Peyer's patch (tissue), 4 donors: ENCODE measurements around the gene VSTM4. TPM values are rescaled to one million over a fixed set of nuclear protein-coding genes. Genes with fewer than 3 reads are reported as not detected.

Experiments
- DNase-seq, 3 donors: peaks; one replicate each; pipeline ENCODE4 v3.0.0-alpha.2; 2017 to 2019
- H3K27ac ChIP-seq, 4 donors: fragments of 200-600 bp; sonication (generic); one replicate each; pipeline ENCODE4 v1.5.1; 2016 to 2019
- H3K27me3 ChIP-seq, 2 donors: fragments of 200-600 bp; sonication (generic); one replicate each; pipeline ENCODE4 v1.5.1; 2019
- H3K36me3 ChIP-seq, 3 donors: fragments of 200-600 bp; sonication (generic); one replicate each; pipeline ENCODE4 v1.5.1; 2016 to 2019
- H3K4me1 ChIP-seq, 4 donors: fragments of 200-600 bp; sonication (generic); one replicate each; pipeline ENCODE4 v1.5.1; 2016 to 2019
- H3K4me3 ChIP-seq, 4 donors: fragments of 200-600 bp; sonication (generic); 1 replicate in 3 of 4; 2 replicates in 1 of 4; pipeline ENCODE4 v1.5.1; 2016 to 2019; ENCODE audit warnings: mild to moderate bottlenecking in 1 of 4
- H3K9me3 ChIP-seq, 4 donors: fragments of 200-600 bp; sonication (generic); one replicate each; pipeline ENCODE4 v1.5.1; 2016 to 2019; ENCODE audit warnings: mild to moderate bottlenecking in 1 of 4
- POLR2A ChIP-seq, 2 donors: fragments of 450-650 bp; IDR thresholded peaks; one replicate each; pipeline ENCODE4 v1.5.1; 2017; ENCODE audit warnings: antibody characterized with exemption in 2 of 2, mild to moderate bottlenecking in 2 of 2, moderate library complexity in 2 of 2
- total RNA-seq, 4 donors: library from RNA; depleted of rRNA; stranded (reverse); fragments of >200 nt; gene quantifications; one replicate each; pipeline ENCODE4 v1.1.0, GENCODE V29; 2016
- TF ChIP-seq, protein P1 (sequence below), 6 experiments: fragments of 450-650 bp in 4 of 6; fragments of 200-600 bp in 2 of 6; sonication (generic) in 1 of 6; IDR thresholded peaks; one replicate each; pipeline ENCODE4 v1.5.1; 2017 to 2019; ENCODE audit warnings: antibody characterized with exemption in 6 of 6, mild to moderate bottlenecking in 3 of 6, moderate library complexity in 1 of 6

The VSTM4 gene
- total RNA-seq, 4 donors from 2014 or later, result 1.7 to 4.7 (median 3.8) TPM

GRCh38 chr10:49131507-49132361 is 16.4 kb upstream of the VSTM4 start:
- Histone ChIP-seq H3K9me3 (no peaks in the 10 kb centered on the region), H3K4me3 (no peak overlapping the region), H3K27ac (no peak overlapping the region), H3K4me1 (peaks cover 0 to 3% (median 0%) of the 10 kb centered on the region in 4 donors), H3K36me3 (no peaks in the 10 kb centered on the region), H3K27me3 (no peaks in the 10 kb centered on the region)
- TF ChIP-seq, protein P1, sequence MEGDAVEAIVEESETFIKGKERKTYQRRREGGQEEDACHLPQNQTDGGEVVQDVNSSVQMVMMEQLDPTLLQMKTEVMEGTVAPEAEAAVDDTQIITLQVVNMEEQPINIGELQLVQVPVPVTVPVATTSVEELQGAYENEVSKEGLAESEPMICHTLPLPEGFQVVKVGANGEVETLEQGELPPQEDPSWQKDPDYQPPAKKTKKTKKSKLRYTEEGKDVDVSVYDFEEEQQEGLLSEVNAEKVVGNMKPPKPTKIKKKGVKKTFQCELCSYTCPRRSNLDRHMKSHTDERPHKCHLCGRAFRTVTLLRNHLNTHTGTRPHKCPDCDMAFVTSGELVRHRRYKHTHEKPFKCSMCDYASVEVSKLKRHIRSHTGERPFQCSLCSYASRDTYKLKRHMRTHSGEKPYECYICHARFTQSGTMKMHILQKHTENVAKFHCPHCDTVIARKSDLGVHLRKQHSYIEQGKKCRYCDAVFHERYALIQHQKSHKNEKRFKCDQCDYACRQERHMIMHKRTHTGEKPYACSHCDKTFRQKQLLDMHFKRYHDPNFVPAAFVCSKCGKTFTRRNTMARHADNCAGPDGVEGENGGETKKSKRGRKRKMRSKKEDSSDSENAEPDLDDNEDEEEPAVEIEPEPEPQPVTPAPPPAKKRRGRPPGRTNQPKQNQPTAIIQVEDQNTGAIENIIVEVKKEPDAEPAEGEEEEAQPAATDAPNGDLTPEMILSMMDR (IDR thresholded peaks at IDR 0.05), result no peak
- TF ChIP-seq POLR2A (IDR thresholded peaks at IDR 0.05), result no peak
- DNase-seq, result peak in 1 of 3 donors; percentile 50

DNA sequence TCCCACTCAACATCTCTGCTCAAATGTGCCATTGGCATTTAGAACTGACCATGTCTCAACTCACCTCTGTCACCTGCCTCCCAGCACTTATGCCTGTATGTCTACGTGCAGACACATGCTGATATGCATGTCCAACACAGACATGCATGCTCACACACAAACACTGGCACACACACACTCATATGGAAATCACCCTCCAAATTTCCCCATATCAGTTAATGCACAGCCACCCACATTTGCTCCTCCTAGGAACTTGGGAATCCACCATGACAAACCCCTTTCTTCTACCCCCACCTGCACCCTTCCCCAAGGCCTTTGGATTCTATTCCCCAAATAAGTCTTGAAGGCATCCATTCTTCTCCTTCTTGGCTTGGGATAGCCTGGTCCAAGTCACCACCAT is 14.1 kb upstream of the VSTM4 start:
- no peak overlapping the region for H3K27ac ChIP-seq
- H3K4me1 ChIP-seq, result no peaks in the 10 kb centered on the region
- no peak for TF ChIP-seq POLR2A (IDR thresholded peaks at IDR 0.05)
- TF ChIP-seq, protein P1 (IDR thresholded peaks at IDR 0.05), result no peak
- no peaks in the 10 kb centered on the region for H3K27me3 ChIP-seq
- no peak for DNase-seq
- H3K4me3 ChIP-seq, result no peak overlapping the region
- no peaks in the 10 kb centered on the region for H3K9me3 ChIP-seq
- H3K36me3 ChIP-seq, result no peaks in the 10 kb centered on the region

DNA sequence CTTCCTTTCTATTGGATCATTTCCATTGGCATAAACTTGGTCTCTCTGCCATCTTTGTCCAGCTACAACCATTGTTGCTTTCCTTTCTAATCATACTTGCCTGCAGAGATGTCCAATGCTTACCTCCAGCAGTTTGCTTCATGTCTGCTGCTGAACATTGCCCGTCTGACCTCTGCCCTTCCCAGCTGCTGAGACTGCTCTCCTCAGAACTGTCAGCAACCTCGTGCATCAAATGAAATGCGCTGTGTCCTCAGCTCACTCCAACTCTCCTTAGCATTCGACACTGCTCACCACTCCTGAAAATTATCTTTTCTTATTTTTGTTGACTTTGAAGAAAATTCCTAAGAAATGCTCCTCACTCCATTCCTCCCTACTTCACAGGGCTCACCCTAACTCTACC is 13.5 kb upstream of the VSTM4 start:
- Histone ChIP-seq H3K27me3 (no peaks in the 10 kb centered on the region), H3K4me1 (no peaks in the 10 kb centered on the region), H3K36me3 (no peaks in the 10 kb centered on the region), H3K27ac (no peak overlapping the region), H3K9me3 (no peaks in the 10 kb centered on the region), H3K4me3 (no peak overlapping the region)
- no peak for DNase-seq
- TF ChIP-seq POLR2A (IDR thresholded peaks at IDR 0.05), result no peak
- TF ChIP-seq, protein P1 (IDR thresholded peaks at IDR 0.05), result no peak

DNA sequence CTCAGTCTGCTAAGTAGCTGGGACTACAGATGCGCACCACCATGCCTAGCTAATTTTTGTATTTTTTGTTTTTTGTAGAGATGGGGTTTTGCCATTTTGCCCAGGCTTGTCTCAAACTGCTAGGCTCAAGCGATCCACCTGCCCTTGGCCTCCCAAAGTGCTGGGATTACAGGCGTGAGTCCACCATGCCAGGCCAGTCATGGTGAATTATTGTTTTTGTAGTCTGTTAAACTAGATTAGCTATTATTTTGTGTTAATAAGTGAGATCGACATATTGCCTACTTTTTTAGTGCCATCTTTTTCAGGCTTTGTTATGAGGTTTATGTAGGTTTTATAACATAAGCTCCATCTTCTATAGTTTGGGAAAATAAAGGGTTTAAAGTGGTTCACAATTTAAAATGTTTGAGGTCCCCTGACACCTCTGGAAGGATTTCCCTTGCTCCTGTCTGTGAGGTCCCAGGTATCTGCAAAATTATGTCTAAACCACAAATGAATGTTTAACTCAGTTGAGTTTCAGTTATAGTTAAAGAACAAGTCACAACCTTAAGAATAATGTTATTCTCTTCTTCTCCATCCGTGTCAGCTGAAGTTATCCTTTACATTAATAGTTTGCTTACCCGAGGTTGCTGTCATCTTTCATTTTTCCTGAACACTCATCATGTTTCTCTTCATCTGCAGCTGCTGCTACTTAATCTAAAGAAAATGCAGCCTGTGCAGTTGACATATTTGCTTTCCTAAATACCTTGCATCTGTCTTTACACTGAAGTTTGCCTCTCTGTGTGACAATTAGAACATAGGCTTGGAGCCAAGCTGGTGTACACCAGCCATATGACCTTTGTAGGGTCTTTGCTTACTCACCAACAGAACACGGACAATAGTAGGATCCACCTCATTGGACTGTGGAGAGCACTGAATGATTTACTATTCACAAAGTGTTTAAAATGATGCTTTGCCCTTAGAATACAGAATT is 8.9 kb upstream of the VSTM4 start:
- H3K27me3 ChIP-seq, result no peaks in the 10 kb centered on the region
- H3K4me3 ChIP-seq, result no peak overlapping the region
- H3K4me1 ChIP-seq, result no peaks in the 10 kb centered on the region
- no peaks in the 10 kb centered on the region for H3K9me3 ChIP-seq
- no peaks in the 10 kb centered on the region for H3K36me3 ChIP-seq
- DNase-seq, result no peak
- no peak overlapping the region for H3K27ac ChIP-seq
- no peak for TF ChIP-seq POLR2A (IDR thresholded peaks at IDR 0.05)
- TF ChIP-seq, protein P1 (IDR thresholded peaks at IDR 0.05), result no peak

DNA sequence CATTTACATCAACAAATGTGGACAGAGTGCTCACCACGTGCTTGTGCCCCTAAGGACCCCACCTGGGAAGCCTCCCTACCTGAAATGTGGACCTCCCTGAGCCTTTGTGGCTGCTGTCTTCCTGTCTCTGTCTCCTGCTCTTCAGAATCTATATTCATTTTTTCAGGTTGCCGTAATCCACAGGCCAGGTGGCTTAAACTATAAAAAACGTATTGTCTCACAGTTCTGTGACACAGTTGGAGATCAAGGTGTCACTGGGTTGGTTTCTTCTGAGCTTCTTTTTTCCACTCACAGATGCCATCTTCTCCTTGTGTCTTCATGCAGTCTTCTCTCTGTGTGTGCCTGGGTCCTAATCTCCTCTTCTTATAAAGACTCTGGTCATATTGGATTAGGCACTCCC is 5.6 kb upstream of the VSTM4 start:
- H3K9me3 ChIP-seq, result no peaks in the 10 kb centered on the region
- DNase-seq, result no peak
- H3K4me3 ChIP-seq, result no peak overlapping the region
- no peaks in the 10 kb centered on the region for H3K4me1 ChIP-seq
- TF ChIP-seq, protein P1 (IDR thresholded peaks at IDR 0.05), result no peak
- no peak for TF ChIP-seq POLR2A (IDR thresholded peaks at IDR 0.05)
- no peak overlapping the region for H3K27ac ChIP-seq
- no peaks in the 10 kb centered on the region for H3K36me3 ChIP-seq
- H3K27me3 ChIP-seq, result no peaks in the 10 kb centered on the region
